Endothelial cell of umbilical vein (primary cell): ENCODE measurements around the gene TMPRSS4.

Experiments used
- CTCF ChIP-seq, 2 donors: IDR thresholded peaks; 1 replicate in 1 of 2; 2 replicates in 1 of 2; pipeline ENCODE4 v1.5.1; 2011; ENCODE audit warnings: low read length in 2 of 2, mild to moderate bottlenecking in 2 of 2, moderate library complexity in 2 of 2, control low read depth in 1 of 2, inconsistent platforms in 1 of 2, low read depth in 1 of 2; ENCODE audit not compliant: insufficient read depth in 1 of 2; ENCODE audit errors: extremely low read depth in 1 of 2
- EZH2 ChIP-seq: IDR thresholded peaks from 2 replicates; pipeline ENCODE4 v1.6.1; 2012; ENCODE audit warnings: borderline replicate concordance, low read depth, mild to moderate bottlenecking, moderate library complexity, low read length, inconsistent platforms; ENCODE audit not compliant: severe bottlenecking
- GATA2 ChIP-seq: IDR thresholded peaks from 2 replicates; pipeline ENCODE4 v1.7.0; 2011; ENCODE audit warnings: low read depth, mild to moderate bottlenecking, moderate library complexity, mixed read lengths, low read length; ENCODE audit not compliant: insufficient read length, insufficient read depth
- MYC ChIP-seq: IDR thresholded peaks from one replicate; pipeline ENCODE4 v1.6.1; 2011; ENCODE audit warnings: mild to moderate bottlenecking, low read depth, low read length
- POLR2A ChIP-seq: IDR thresholded peaks from 2 replicates; pipeline ENCODE4 v1.6.1; 2012; ENCODE audit warnings: low read depth, mild to moderate bottlenecking, control low read depth, low read length
- POLR2AphosphoS5 ChIP-seq: IDR thresholded peaks from 2 replicates; pipeline ENCODE4 v1.6.1; 2012; ENCODE audit warnings: low read depth, mild to moderate bottlenecking, control low read depth, low read length, moderate library complexity; ENCODE audit not compliant: insufficient read depth
- TF ChIP-seq, protein P1 (sequence below): IDR thresholded peaks from 2 replicates; pipeline ENCODE4 v1.6.1; 2011; ENCODE audit not compliant: insufficient read depth, insufficient read length

DNA sequence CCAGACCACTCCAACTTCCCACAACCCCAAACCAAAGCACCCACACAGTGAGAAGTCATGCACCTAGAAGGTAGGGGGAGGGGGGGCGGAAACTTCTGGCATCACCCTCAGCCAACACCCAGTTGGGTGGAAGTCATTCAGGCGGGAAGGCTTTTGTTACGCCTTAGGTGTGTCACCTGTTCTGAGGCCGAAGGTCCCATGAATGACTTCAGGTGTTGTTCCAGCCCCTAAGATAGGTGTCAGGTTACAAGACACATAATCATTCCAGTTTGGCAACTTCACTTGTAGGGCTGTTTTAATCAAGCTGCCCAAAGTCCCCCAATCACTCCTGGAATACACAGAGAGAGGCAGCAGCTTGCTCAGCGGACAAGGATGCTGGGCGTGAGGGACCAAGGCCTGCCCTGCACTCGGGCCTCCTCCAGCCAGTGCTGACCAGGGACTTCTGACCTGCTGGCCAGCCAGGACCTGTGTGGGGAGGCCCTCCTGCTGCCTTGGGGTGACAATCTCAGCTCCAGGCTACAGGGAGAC, at the start of gene TMPRSS4:
- TF ChIP-seq EZH2 (no peak), CTCF (IDR thresholded peaks at IDR 0.05; ENCODE audit: extremely low read depth in 1 of 2, insufficient read depth in 1 of 2, low read depth in 1 of 2, low read length in 2 of 2) (no peak), POLR2A (no peak), POLR2AphosphoS5 (no peak), MYC (no peak), GATA2 (no peak)
- TF ChIP-seq, protein P1, sequence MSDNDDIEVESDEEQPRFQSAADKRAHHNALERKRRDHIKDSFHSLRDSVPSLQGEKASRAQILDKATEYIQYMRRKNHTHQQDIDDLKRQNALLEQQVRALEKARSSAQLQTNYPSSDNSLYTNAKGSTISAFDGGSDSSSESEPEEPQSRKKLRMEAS, result no peak
